Measurements from ENCODE around the gene MPP1.
"Not testable (repeated sequence)": the region's sequence is repeated elsewhere in the genome, so short reads cannot be mapped to it uniquely, and the experiment has no call there.

Gene MPP1

DNA sequence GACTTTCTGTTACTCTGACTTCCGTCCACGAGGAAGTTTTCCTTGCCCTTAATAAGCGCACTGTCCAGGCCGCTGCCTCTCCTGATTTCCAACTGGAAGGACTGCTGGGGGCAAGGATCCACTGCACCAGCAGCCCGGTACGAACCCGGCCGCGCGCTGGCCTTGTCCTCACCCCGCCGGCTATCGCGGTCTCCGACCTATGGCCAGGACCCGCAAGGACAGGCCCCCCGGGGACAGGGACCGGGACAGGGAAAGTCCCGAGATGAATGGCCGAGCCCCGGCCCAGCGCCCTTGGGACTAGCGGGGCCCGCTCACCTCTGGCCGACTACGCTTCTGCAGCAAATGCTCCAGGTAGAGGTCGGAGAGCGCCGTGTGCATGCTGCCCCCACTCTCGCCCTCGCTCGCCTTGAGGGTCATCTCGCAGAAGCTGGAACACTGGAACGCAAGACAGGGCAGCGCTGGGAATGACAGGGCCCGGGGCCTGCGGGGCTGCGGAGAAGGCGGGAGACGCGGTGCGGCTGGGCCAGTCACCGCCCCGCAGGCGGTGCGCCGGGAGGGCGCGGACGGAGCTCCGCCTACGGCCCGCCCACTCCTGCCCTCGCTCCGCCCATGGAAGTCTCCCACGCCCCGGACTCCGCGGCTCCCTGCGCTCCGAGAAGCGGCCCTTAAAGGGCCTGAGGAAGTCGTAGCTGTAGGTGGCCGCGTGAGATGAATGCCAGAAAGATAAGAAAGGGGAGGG, at the start of gene MPP1:
Gene MPP1 (minus strand): TSS at position 529 of the 739 bp plus-strand sequence. CDS start 112 bp downstream, at position 417.
- peak; percentile 74 for DNase-seq

DNA sequence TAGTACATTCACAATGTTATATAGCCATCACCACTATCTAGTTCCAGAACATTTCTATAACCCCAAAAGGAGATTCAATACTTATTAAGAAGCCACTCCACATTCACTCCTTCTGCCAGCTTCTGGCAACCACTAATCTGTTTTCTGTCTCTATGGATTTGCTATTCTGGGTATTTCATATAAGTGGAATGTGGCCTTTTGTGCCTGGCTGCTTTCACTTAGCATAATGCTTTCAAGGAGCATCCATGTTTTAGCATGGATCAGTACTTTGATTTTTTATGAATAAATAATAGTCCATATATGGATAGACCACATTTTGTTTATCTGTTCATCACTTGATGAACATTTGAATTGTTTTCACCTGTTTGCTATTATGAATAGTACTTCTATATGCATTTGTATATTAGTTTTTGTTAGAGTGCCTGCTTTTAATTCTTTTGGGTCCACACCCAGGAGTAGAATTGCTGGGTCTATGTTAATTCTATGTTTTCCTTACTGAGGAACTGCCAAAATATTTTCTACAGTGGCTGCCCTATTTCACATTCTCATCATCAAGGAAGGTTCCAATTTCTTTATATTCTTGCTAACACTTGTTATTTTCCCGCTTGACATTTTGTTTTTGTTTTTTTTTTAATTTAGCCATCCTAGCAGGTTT, 45.8 kb upstream of the MPP1 start:
- no peak for DNase-seq

DNA sequence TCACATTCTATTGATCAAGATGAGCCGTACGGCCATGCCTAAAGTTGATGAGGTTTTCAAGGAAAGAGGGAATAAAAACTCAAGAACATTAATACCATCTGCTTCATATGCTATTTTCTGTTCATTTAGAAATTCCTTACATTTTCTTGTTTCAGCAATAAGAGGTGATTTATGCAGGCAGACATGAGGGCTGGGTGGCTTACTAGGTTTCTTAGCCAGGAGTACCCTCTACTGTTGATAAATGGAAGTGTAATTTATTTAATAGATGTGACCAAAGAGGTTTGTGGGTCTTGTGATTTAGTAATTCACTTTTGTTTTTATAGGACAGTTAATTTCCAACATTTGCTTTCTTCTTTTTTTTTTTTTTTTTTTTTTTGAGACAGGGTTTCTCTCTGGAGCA, 35.6 kb upstream of the MPP1 start:
- DNase-seq, result peak; percentile 7

DNA sequence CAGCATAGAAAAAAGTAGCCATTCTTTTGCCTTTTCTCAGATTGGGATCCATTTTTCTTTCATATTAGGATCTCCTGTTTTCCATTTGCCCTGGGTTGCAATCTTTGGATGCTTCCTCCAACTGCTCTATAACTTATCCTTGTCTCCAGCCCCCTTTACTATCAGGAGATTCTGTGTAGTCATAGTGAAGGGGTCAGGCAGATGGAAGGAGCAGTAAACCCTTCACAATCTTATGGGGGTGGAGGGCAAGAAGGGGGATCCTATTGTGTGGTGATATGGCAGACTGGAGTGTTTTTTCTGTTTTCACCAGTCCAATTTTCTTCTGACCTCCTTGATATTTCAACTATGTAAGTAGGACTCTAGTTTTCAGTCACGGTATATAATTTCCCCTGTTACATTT, 30.9 kb upstream of the MPP1 start:
- DNase-seq, result no peak

DNA sequence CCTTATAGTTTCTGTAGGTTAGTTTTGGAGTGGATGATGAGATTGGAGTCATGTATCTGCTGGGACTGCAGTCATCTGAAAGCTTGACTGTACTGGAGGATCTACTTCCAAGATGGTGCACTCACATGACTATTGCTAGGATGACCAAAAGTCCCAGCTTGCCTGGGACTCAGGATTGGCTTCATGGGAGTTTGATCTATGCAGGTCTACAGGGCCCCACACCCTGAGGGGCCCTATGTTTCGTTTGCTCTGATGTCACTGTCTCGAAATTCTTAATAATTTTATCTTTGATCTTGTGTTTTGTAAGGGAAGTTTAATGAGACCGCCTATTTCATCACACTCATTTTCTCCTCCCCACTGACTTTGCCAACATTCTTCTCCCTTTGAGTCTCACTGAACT, 29.3 kb upstream of the MPP1 start, which contains the start of gene SMIM9:
Gene SMIM9 (minus strand): TSS at position 101 of the 400 bp plus-strand sequence. CDS start 3,806 bp downstream, outside the sequence.
- DNase-seq, result no peak

DNA sequence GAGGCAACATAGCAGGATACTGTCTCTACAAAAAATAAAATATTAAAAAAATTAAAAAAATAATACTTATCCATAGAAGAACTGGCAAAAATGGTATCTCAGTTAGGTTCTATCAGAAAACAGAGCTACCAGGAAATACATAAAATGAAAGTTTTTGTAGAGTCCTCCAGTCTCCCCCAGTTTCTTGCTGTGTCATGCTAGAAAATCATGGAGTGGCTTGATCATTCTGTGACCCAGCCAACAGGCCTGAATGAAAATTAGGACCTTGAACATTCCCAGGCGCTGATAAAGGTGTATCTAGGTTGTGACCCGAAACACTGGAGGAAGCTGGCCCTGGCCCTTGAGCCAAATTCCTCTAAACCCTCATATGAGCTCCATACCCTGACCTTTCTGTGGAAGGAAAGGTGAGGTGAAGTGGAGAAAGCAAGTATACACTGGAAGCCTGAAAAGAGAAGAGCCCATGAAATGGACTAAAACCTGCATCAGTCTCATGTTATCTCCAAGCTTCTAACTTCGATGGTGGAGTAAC, 28.5 kb upstream of the MPP1 start:
- no peak for DNase-seq

DNA sequence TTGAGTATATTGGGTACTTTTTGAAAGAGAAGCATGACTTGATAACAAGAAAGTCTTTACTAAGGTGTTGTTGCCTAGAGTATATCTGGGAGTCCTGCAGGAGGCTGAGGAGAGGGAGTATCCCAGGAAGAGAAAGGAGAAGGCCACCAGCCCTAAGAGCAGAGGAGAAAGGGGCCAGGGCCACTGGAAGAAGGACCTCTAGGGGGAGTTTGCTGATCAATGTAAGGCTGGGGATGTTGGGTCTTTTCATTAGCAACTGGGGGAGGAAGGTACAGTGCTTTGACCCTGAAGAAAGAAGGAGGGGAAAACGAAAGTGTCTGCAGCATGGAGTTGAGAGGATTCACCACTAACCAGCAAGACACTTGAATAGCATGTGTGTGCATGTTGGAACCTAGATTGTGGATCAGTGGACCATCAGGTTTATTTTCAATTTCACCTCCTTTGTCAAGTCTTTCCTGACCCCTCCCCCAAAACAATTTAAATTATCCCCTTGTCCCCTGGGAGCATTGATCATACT, 24.7 kb upstream of the MPP1 start:
- no peak for DNase-seq

DNA sequence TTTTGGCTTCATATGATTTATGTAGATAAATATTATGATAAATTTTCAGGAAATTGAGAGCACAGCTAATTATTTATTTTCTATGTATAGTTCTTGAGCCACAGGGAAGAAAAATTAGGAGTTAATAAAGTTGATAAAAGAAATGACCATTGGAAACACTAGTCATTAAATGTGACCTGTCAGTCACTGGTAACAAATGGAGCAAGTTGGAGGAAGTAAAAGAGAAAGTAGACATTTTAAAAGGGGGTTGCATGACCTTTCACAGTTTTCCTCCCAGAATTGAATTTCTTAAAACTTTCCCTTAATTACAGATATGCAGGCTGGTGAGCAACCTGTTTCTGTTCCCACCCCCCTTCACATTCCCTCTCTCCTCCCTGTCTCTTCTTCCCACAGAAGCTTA, 23.8 kb upstream of the MPP1 start:
- DNase-seq, result no peak

DNA sequence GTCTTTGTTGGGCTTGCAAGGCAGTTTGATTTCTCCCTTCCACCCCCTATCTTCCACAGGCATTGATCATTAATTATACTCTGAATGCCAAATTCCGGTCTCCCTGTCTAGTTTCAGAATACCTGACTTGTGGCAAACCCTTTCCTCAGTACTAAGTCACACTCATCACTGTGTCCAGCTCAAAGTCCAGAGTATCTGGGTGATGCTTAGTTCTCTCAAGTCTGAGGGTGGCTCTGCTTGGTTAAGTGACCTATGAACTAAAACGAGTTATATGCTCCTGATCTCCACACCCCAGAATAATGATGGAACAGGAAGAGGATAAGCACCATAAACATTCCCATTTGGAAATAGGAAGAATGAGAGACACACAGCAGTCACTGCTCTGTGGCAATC, 22.7 kb upstream of the MPP1 start:
- no peak for DNase-seq

DNA sequence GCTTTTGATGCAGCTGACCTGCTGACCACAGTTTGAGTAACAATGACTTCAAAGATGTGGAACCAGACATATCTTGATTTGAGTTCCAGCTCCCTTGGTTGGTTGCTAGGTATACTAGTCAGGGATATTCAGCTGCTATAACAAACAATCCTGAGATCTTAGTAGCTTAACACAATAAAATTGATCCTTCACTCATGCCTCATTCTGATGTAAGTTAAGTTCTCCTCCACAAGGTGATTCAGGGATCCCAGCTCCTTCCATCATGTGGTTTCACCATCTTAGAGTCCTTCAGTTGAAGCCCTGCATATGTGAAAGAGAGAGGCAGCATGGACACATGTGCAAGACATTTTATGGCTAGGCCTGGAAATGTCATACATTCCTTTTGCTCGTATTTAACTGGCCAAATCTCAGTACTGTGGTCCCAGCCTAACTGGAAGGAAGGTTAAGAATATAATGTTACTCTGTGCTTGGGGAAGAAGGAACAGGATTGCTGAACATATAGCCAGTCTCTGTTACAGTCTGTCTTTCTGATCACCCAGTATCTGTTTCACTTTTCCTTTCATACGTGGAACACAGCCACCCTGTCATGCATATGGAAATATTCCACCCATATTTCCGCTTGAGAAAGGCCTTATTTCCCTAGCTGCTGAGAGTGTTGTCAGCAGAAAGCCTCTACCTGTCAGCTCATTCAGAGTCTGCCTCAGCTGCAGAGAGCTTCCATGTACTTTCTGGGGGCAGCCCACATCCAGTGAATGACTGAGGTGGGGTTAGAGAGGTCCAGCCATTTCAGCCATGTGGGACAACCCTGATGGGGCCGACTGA, 22.1 kb upstream of the MPP1 start:
- DNase-seq, result no peak

DNA sequence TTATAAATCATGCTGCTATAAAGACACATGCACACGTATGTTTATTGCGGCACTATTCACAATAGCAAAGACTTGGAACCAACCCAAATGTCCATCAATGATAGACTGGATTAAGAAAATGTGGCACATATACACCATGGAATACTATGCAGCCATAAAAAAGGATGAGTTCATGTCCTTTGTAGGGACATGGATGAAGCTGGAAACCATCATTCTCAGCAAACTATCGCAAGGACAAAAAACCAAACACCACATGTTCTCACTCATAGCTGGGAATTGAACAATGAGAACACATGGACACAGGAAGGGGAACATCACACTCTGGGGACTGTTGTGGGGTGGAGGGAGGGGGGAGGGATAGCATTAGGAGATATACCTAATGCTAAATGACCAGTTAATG, 20.3 kb upstream of the MPP1 start:
- DNase-seq, result not testable (repeated sequence)

DNA sequence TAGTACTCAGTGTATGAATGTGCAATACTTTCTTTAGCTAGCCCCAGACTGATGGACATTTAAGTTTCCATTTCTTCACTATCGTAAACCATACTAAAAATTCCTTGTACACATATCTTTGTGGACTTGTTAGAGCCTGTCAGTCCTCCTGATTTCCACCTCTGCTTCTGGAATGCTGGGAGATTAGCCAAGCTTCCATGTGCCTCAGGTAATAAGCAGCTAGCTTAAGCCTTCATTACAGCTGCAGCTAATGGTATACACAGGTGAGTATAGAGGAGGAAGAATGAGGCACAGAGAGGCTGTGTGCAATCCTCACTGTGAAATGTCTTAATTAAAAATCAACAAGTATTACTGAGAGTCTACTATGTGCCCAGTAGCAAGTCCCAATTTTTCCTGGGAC, 19.4 kb upstream of the MPP1 start:
- DNase-seq, result no peak

DNA sequence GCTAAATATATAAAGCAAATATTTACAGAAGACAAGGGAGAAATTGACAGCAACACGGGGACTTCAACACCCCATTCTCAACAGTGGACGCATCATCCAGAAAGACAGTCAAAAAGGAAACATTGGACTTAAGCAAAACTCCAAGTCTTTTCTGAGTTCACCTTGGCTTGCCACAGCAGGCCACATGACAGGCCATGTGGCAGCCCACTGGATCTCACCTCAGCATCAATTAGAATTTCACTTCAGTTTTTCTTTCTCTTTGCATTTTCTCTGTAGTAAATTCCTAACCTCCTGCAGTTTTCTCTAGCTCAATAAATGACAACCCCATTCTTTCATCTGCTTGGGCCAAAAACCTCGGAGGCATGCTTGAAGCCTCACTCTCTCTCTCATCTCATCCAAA, 16.7 kb upstream of the MPP1 start:
- DNase-seq, result no peak

DNA sequence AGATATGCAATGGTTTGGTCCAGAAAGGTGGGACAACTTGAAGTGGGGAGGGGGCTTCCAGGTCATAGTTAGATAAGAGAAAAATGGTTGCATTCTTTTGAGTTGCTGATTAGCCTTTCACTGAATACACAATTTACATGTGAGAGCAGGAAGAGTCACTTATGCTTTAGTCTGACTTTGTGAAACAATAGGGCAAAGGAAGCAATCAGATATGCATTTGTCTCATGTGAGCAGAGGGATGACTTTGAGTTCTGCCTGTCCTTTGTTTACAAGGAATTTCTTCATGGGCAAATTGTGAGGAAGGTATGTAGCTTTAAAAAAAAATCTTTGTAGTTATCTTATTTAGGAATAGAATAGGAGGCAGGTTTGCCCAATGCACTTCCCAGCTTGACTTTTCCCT, 16.2 kb upstream of the MPP1 start:
- DNase-seq, result no peak

DNA sequence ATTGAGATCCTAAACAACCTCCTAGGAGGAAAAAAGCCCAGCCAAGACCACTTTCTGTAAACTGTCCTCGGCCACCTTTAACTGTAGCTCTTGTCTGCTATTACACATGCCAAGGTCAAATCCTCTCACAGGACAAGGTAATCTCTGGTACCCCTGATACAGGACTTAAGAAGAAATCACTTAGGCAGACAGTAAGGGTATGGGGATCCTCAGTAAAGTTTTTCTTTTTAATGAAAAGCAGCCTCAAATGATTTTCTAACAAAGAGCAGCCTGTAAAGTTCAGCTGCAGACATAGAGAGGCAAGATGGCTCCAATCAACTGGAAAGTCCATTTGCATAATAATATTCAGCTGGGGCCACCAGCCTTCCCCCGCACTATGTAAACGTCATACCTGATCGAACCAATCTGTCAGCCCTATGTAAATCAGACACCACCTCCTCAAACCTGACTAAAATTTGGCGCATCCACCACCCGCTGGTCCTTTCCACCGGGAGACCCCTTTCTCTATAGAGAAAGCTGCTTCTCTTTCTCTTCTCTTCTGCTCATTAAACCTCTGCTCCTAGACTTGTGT, 14.6 kb upstream of the MPP1 start:
- DNase-seq, result no peak

DNA sequence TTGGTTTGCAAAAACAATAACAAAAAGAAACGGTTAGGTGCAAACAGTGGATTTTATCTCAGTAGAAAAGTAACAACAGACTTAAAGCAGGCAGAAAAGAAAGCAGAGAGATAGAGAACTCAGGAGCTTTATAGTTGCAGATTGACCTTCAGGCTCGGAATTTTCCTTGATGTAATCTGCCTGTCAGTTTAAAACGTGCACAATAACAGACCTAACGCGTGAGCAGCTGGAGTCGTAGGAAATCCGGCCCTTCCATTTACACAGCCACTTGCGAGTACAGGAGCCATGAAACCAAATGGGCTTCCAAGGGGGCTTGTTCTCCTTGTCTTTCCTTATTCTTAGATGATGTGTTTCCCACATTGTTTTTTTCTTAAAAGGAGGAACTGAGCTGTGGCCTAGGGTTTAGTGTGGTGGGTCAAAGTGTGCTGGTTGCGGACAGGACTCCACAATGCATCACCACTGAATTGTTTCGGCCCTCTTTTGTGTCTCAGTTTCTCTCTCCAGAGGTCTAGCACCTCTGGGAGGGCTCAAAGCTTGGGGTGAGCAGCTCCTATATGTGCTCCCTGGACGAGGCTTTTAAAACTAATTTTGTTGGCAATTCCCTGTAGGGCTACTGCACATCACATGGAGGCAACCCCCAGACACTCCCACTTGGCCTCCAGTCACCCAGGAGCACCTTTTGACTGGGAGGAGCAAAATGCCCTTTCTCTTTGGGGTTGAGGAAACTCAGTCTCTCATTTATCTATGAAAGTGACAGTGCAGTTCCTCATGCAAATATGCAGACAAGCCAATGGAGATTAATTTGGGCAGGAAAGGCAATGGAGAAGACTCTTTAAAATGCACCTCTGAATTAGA, 13.9 kb upstream of the MPP1 start:
- no peak for DNase-seq

DNA sequence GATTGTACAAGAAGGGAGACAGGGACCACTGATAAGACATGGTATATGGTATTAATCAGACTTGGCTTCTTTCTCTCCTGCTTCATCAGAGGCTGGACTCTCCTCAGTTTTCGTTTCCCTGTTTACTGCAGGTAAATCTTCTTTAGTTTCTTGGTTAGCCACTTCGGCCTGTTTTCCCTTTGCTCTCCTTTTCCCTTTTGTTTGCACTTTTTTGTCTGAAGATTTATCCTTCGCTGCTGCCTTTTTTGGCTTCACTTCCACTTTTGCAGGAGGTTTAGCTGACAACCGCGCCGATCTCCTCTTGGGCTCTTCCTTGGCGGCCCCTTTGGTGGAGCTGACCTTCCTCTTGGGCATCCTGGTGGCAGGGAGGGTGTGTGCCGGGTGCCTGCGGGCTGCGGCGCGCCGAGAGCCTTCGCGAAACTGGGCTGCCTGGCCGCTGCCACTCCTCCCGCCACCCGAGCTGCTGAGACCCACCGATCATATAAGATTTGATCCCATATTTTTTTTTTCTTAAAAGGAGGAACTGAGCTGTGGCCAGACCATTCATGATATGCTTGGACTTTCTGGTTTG, 11.8 kb upstream of the MPP1 start:
- not testable (repeated sequence) for DNase-seq

DNA sequence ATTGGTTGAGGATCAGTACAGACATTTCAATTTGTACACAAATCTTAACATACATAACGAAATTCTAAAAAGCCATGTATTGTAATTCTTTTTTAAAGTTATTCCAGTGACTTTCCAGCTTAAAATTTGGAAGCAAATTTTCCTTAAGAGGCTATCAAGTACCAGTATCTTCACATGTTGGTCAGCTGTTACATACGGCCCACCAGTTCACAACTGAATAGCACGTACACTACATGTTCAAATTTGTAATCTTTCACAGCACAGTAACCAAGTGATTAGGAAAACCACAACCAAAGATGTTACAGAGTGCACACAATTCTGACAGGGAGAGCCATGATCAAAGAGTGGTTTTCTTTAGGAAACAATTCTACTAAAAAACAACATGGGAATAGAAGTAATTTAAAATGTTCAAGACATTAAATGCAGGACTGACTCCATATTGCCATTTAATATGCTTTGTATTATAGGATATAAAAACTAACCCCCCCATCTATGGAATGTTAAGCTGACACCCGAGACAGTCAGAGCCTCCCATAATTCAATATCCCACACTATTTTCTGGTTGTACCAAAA, 11.1 kb upstream of the MPP1 start:
- not testable (repeated sequence) for DNase-seq

DNA sequence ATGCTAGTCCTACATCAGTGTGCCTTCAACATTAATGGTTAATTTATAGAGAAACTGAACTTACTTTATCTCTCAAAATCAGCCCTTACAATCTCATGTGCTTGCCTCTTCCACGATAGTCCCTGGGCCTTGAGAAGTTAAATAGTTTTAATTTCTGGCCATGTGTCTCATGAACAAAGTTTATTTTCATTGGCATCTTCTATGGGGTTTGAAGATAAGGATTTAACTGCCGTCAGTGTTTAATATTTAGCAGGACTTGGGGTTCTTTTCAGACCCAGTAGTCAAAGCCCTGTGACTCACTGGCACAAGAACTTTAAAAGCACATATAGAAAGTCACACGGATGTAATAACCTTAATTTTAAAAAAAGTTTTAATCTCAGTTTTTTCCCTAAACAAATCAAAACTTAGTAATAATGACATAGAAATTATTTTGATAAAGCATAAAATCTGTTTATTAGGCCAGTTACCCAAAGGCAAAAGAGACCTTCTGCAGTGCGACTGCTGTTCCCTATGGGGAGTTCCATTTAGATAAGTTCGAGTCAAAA, 10.1 kb upstream of the MPP1 start:
- DNase-seq, result no peak

DNA sequence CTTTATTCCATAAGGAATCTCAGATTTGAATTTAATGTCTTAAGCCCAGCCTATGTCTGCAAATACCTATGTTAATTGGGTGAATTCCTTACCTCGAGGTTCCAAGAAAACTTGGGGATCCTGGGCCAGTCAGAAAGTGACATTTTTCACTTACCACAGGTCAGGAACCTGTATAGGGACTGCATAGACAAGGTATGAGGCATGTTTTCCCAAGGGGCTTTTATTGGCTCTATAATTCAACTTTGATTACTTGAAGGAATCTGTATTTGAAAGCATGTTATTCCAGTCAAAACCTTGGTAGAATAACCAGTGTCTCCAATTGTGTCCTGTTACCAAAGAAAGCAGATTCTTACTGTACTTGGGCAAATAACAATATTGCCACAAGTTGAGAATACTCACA, 8.5 kb upstream of the MPP1 start:
- DNase-seq, result no peak

All from NCI-H345 (cell line).